Middle frontal gyrus (tissue), 1 donor: ENCODE data around the gene SEC14L1.
"Not testable (repeated sequence)": the region's sequence is repeated elsewhere in the genome, so short reads cannot be mapped to it uniquely, and the experiment has no call there.

Experiments used
- DNase-seq: peaks from one replicate; pipeline ENCODE4 v3.0.0-alpha.2; 2015; ENCODE audit warnings: low spot score; ENCODE audit errors: extremely low spot score

SEC14L1 gene

GRCh38 chr17:77116371-77116860, 24.4 kb upstream of the SEC14L1 start:
- no peak for DNase-seq

- DNase-seq, result no peak
Measured at GRCh38 chr17:77117415-77117814, 23.4 kb upstream of the SEC14L1 start.

- DNase-seq, result no peak
Measured at GRCh38 chr17:77118251-77118928, 22.4 kb upstream of the SEC14L1 start.

GRCh38 chr17:77119668-77120301, 21.0 kb upstream of the SEC14L1 start:
- DNase-seq, result no peak

GRCh38 chr17:77120868-77121267, 19.9 kb upstream of the SEC14L1 start:
- DNase-seq, result no peak

GRCh38 chr17:77124192-77124889, 16.4 kb upstream of the SEC14L1 start:
- no peak for DNase-seq

GRCh38 chr17:77125432-77125901, 15.3 kb upstream of the SEC14L1 start:
- DNase-seq, result no peak

GRCh38 chr17:77126519-77126918, 14.2 kb upstream of the SEC14L1 start:
- no peak for DNase-seq

- DNase-seq, result no peak
Measured at GRCh38 chr17:77127735-77128361, 12.9 kb upstream of the SEC14L1 start.

- DNase-seq, result no peak
Measured at GRCh38 chr17:77128896-77129567, 11.7 kb upstream of the SEC14L1 start.

GRCh38 chr17:77129568-77130301, 11.0 kb upstream of the SEC14L1 start:
- DNase-seq, result no peak

GRCh38 chr17:77130525-77130924, 10.2 kb upstream of the SEC14L1 start:
- no peak for DNase-seq

- no peak for DNase-seq
Measured at GRCh38 chr17:77131904-77132303, 8.9 kb upstream of the SEC14L1 start.

GRCh38 chr17:77132411-77133086, 8.2 kb upstream of the SEC14L1 start:
- no peak for DNase-seq

GRCh38 chr17:77133087-77133638, 7.6 kb upstream of the SEC14L1 start:
- DNase-seq, result no peak

- no peak for DNase-seq
Measured at GRCh38 chr17:77136420-77136767, 4.4 kb upstream of the SEC14L1 start.

GRCh38 chr17:77137111-77137510, 3.7 kb upstream of the SEC14L1 start:
- no peak for DNase-seq

GRCh38 chr17:77137886-77138285, 2.9 kb upstream of the SEC14L1 start:
- not testable (repeated sequence) for DNase-seq

GRCh38 chr17:77140166-77140877, 447 bp upstream of the SEC14L1 start:
- peak; percentile 97 for DNase-seq
